ENCODE measurements around the gene RAB15. TPM values are rescaled to one million over a fixed set of nuclear protein-coding genes. Genes with fewer than 3 reads are reported as not detected.

Gene RAB15
- total and polyA plus RNA-seq, 8 donors: 1.2 to 20.3 (median 11.5) TPM

DNA sequence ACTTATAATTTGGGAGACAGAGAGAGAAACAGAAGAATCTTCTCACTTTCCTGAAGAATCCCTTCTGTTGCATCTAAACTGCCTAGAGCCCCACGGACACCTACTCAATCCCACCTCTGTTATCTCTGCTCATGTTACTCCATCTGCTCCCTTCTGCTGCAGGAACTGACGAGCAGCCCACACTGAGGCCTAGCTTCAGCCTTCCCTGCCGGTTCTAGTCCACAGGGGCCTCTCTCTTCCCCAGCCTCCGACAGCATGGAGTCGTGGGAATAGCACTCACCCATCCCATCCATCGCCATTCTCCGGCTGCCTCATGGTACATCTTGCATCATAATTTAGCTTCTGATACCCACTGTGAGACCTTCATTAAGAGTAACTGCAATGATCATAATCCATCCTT, 4.0 kb downstream of the RAB15 start:
- Histone ChIP-seq H3K4me3 (no peak overlapping the region), H3K9me3 (no peaks in the 10 kb centered on the region), H3K4me1 (peaks cover 11 to 25% (median 23%) of the 10 kb centered on the region in 4 donors), H3K27me3 (peaks cover 0 to 12% (median 0%) of the 10 kb centered on the region in 3 donors), H3K27ac (no peak overlapping the region), H3K36me3 (no peaks in the 10 kb centered on the region)
- no peak for DNase-seq
- WGBS, 5 donors: 82 to 97% (median 96%) methylated on average over 7 of the region's 7 CpGs
- TF ChIP-seq POLR2AphosphoS5 (IDR thresholded peaks at IDR 0.05) (no peak), POLR2A (IDR thresholded peaks at IDR 0.05) (no peak), EP300 (IDR thresholded peaks at IDR 0.05) (no peak)
- TF ChIP-seq, protein P1, sequence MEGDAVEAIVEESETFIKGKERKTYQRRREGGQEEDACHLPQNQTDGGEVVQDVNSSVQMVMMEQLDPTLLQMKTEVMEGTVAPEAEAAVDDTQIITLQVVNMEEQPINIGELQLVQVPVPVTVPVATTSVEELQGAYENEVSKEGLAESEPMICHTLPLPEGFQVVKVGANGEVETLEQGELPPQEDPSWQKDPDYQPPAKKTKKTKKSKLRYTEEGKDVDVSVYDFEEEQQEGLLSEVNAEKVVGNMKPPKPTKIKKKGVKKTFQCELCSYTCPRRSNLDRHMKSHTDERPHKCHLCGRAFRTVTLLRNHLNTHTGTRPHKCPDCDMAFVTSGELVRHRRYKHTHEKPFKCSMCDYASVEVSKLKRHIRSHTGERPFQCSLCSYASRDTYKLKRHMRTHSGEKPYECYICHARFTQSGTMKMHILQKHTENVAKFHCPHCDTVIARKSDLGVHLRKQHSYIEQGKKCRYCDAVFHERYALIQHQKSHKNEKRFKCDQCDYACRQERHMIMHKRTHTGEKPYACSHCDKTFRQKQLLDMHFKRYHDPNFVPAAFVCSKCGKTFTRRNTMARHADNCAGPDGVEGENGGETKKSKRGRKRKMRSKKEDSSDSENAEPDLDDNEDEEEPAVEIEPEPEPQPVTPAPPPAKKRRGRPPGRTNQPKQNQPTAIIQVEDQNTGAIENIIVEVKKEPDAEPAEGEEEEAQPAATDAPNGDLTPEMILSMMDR (IDR thresholded peaks at IDR 0.05): no peak
- intact Hi-C loops (cut with DNase I; ENCODE audit: low total_unique reads): no loop called here

DNA sequence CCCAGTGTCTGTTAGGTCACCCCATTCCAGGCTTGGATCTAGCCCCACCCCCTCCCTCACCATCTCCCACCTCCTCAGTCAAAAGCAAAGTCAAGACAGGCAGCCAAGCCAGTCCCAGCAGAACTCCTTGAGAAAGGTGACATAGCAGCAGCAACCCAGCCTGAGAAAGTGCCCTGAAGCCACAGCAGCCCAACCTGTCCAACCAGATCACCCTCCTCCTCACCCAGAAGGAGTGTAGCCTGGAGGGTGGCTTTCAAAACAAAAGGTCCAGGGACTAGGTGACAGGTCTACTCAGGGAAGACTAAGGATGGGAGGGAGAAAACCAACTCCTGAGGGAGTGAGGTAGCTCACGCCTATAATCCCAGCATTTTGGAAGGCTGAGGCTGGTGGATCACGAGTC, 5.2 kb downstream of the RAB15 start:
- Histone ChIP-seq H3K36me3 (no peaks in the 10 kb centered on the region), H3K27me3 (peaks cover 0 to 12% (median 0%) of the 10 kb centered on the region in 3 donors), H3K27ac (peak overlapping the region in 3 of 5 donors; percentile 24 to 41 (median 31)), H3K9me3 (no peaks in the 10 kb centered on the region), H3K4me3 (no peak overlapping the region), H3K4me1 (peaks cover 11 to 21% (median 17%) of the 10 kb centered on the region in 4 donors)
- no peak for TF ChIP-seq POLR2A (IDR thresholded peaks at IDR 0.05)
- TF ChIP-seq, protein P1 (IDR thresholded peaks at IDR 0.05): no peak
- TF ChIP-seq POLR2AphosphoS5 (IDR thresholded peaks at IDR 0.05): no peak
- no peak for TF ChIP-seq EP300 (IDR thresholded peaks at IDR 0.05)
- peak; percentile 69 to 87 for DNase-seq
- intact Hi-C loops (cut with DNase I; ENCODE audit: low total_unique reads): no loop called here
- WGBS, 5 donors: 38 to 86% (median 79%) methylated on average over 2 of the region's 2 CpGs

DNA sequence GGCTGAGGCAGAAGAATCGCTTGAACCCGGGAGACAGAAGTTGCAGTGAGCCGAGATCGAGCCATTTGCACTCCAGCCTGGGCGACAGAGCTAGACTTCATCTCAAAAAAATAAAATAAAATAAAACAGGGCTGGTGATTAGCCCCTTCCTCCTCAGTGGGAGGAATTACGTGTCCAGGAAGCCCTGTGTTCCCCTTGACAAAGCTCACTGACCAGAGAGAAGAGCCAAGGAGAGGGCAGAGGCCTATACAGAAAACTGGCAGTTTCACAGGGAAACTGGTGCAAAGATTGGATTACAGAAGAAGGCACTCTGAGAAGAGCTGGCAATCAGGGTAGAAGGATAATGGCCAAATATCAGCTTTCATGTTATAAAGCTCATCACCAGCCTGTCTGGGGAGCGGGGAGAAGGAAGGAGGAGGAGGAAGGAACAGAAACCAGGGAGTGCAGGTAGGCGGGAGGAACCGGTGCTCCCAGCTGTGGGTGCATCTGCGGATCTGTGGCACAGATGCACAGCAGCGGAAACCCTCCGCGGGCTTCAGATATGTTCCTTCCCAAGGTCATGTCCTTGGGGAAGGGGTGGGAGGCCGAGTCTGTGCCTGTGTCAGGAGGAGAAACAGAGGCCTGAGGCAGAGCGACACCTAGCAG, 6.7 kb downstream of the RAB15 start:
- intact Hi-C loops (cut with DNase I; ENCODE audit: low total_unique reads): no loop called here
- TF ChIP-seq, protein P1 (IDR thresholded peaks at IDR 0.05): no peak
- TF ChIP-seq POLR2A (IDR thresholded peaks at IDR 0.05) (no peak), POLR2AphosphoS5 (IDR thresholded peaks at IDR 0.05) (no peak), EP300 (IDR thresholded peaks at IDR 0.05) (no peak)
- H3K4me3 ChIP-seq: no peak overlapping the region
- no peaks in the 10 kb centered on the region for H3K27me3 ChIP-seq
- 83 to 93% (median 89%) methylated on average over 14 to 15 of the region's 15 CpGs for WGBS, 5 donors
- no peak for DNase-seq
- no peak overlapping the region for H3K27ac ChIP-seq
- peaks cover 3 to 22% (median 16%) of the 10 kb centered on the region in 4 donors for H3K4me1 ChIP-seq
- H3K9me3 ChIP-seq: no peaks in the 10 kb centered on the region
- H3K36me3 ChIP-seq: no peaks in the 10 kb centered on the region

DNA sequence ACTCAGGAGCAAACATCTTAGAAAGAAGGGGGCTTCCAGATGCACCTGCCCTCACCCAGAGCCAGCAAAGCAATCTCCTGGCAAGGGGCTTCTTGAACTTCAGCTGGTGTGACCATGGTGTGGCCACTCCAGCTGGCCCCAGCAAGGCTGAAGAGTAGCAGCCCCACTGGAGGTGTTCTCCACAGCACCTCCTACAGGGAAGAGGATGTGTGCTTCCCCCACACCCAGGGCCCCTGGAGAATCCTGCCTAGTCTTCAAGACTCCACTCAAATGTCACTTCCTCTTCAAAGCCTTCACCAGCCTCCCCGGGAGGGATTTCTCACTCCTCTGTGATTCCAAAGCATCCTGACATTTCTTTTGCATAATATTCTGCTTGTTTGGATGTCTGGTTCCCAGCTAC, 8.5 kb downstream of the RAB15 start:
- no peak for DNase-seq
- TF ChIP-seq POLR2AphosphoS5 (IDR thresholded peaks at IDR 0.05): no peak
- TF ChIP-seq POLR2A (IDR thresholded peaks at IDR 0.05): no peak
- no peak for TF ChIP-seq EP300 (IDR thresholded peaks at IDR 0.05)
- TF ChIP-seq, protein P1 (IDR thresholded peaks at IDR 0.05): no peak
- Histone ChIP-seq H3K36me3 (no peaks in the 10 kb centered on the region), H3K27ac (no peak overlapping the region), H3K27me3 (no peaks in the 10 kb centered on the region), H3K9me3 (no peaks in the 10 kb centered on the region), H3K4me1 (peaks cover 6 to 27% (median 18%) of the 10 kb centered on the region in 4 donors), H3K4me3 (no peak overlapping the region)
- 65 to 78% (median 75%) methylated on average over 1 of the region's 1 CpG for WGBS, 5 donors
- intact Hi-C loops (cut with DNase I; ENCODE audit: low total_unique reads): no loop called here

Measured in stomach (tissue), 9 donors.